NCI-H2107 treated with DMSO at 0.1 percent for 48 hours (cell line): Measurements from ENCODE around the gene SUCLG1.
A peak's percentile ranks its signal among the peaks of the same experiment; 100 is the strongest.
"Not testable (repeated sequence)": the region's sequence is repeated elsewhere in the genome, so short reads cannot be mapped to it uniquely, and the experiment has no call there.

Experiments
- DNase-seq: peaks from one replicate; lab custom pipeline; 2025; ENCODE audit not compliant: unreplicated experiment; lab: John Stamatoyannopoulos, UW

Gene SUCLG1

GRCh38 chr2:84424152-84424551, 34.9 kb downstream of the SUCLG1 start:
- DNase-seq: peak; percentile 7

GRCh38 chr2:84421791-84422190, 37.3 kb downstream of the SUCLG1 start:
- DNase-seq: no peak

- no peak for DNase-seq
These were observed 37.9 kb downstream of the SUCLG1 start for GRCh38 chr2:84421197-84421596.

- DNase-seq: no peak
These were observed 41.5 kb downstream of the SUCLG1 start for GRCh38 chr2:84417453-84418145.

- no peak for DNase-seq
These were observed 49.5 kb downstream of the SUCLG1 start for GRCh38 chr2:84409531-84409930.

GRCh38 chr2:84402111-84402510, 57.0 kb downstream of the SUCLG1 start:
- not testable (repeated sequence) for DNase-seq

- DNase-seq: not testable (repeated sequence)
These were observed 59.2 kb downstream of the SUCLG1 start for GRCh38 chr2:84399839-84400238.

- no peak for DNase-seq
These were observed 63.3 kb downstream of the SUCLG1 start for GRCh38 chr2:84395820-84396219.

- DNase-seq: no peak
These were observed 64.5 kb downstream of the SUCLG1 start for GRCh38 chr2:84394628-84395027.

GRCh38 chr2:84393829-84394228, 65.3 kb downstream of the SUCLG1 start:
- no peak for DNase-seq

GRCh38 chr2:84389794-84390193, 69.3 kb downstream of the SUCLG1 start:
- no peak for DNase-seq

- no peak for DNase-seq
These were observed 70.1 kb downstream of the SUCLG1 start for GRCh38 chr2:84388921-84389490.

GRCh38 chr2:84388133-84388532, 70.9 kb downstream of the SUCLG1 start:
- DNase-seq: no peak

- DNase-seq: no peak
These were observed 72.6 kb downstream of the SUCLG1 start for GRCh38 chr2:84386336-84387040.

GRCh38 chr2:84383271-84383670, 75.8 kb downstream of the SUCLG1 start:
- DNase-seq: no peak

- DNase-seq: no peak
These were observed 78.2 kb downstream of the SUCLG1 start for GRCh38 chr2:84380875-84381274.

- DNase-seq: no peak
These were observed 80.1 kb downstream of the SUCLG1 start for GRCh38 chr2:84378960-84379359.

- no peak for DNase-seq
These were observed 84.1 kb downstream of the SUCLG1 start for GRCh38 chr2:84375020-84375419.

GRCh38 chr2:84373866-84374265, 85.2 kb downstream of the SUCLG1 start:
- no peak for DNase-seq
